GM18519 (cell line): ENCODE data around the gene KCNC3.

ENCODE experiments used
- ATAC-seq: cut with Tn5 transposase; IDR thresholded peaks from one replicate; pipeline ENCODE4 v1.9.1; 2021; ENCODE audit warnings: mild to moderate bottlenecking, moderate library complexity; ENCODE audit not compliant: unreplicated experiment, low FRiP score

Gene KCNC3

GRCh38 chr19:50329146-50329925 is at the start of gene KCNC3:
KCNC3 (minus strand) TSS chr19:50329377; CDS start chr19:50329082, 295 bp downstream.
- ATAC-seq = peak; percentile 31

- ATAC-seq = no peak
Observed at GRCh38 chr19:50378863-50379236, 49.7 kb upstream of the KCNC3 start.

GRCh38 chr19:50378169-50378862 is 49.1 kb upstream of the KCNC3 start:
- ATAC-seq = no peak

GRCh38 chr19:50377517-50377916 is 48.3 kb upstream of the KCNC3 start:
- ATAC-seq = no peak

GRCh38 chr19:50377051-50377461 is 47.9 kb upstream of the KCNC3 start:
- ATAC-seq = no peak

- ATAC-seq = peak; percentile 67
Observed at GRCh38 chr19:50376166-50377050, 47.2 kb upstream of the KCNC3 start, which contains the start of gene NR1H2. NR1H2 (plus strand) TSS chr19:50376457; CDS start chr19:50377606, 1,149 bp downstream.

- no peak for ATAC-seq
Observed at GRCh38 chr19:50371914-50372475, 42.8 kb upstream of the KCNC3 start.

GRCh38 chr19:50368649-50369570 is 39.7 kb upstream of the KCNC3 start:
- no peak for ATAC-seq

- ATAC-seq = no peak
Observed at GRCh38 chr19:50365434-50366306, 36.5 kb upstream of the KCNC3 start, which contains the start of gene NAPSA. NAPSA (minus strand) TSS chr19:50365639; CDS start chr19:50365621, 18 bp downstream.

GRCh38 chr19:50362656-50363424 is 33.7 kb upstream of the KCNC3 start:
- no peak for ATAC-seq

- ATAC-seq = no peak
Observed at GRCh38 chr19:50362030-50362412, 32.8 kb upstream of the KCNC3 start.

GRCh38 chr19:50361290-50362029 is 32.3 kb upstream of the KCNC3 start:
- ATAC-seq = no peak

- no peak for ATAC-seq
Observed at GRCh38 chr19:50359328-50359818, 30.2 kb upstream of the KCNC3 start.

GRCh38 chr19:50358483-50359327 is 29.5 kb upstream of the KCNC3 start:
- no peak for ATAC-seq

GRCh38 chr19:50357178-50358100 is 28.3 kb upstream of the KCNC3 start:
- no peak for ATAC-seq
